ENCODE results near the gene TJP1. TPM values are rescaled to one million over a fixed set of nuclear protein-coding genes. Genes with fewer than 3 reads are reported as not detected.
A peak's percentile ranks its signal among the peaks of the same experiment; 100 is the strongest.
"Not testable (repeated sequence)": the region's sequence is repeated elsewhere in the genome, so short reads cannot be mapped to it uniquely, and the experiment has no call there.

Gene TJP1
- total and polyA plus RNA-seq, 7 experiments from 2014 or later = not detected

DNA sequence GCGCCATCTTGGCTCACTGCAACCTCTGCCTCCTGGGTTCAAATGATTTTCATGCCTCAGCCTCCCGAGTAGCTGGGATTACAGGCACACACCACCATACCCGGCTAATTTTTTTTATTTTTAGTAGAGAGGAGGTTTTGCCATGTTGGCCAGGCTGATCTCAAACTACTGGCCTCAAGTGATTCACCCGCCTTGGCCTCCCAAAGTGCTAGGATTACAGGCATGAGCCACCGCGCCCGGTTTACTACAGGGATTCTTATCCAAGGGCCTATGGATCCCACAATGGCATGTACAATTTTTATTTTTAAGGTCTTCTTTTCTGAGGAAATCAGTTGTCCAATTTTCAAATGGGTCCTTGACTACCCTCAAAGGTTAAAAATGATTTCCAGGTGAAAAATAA lies 150.2 kb downstream of the TJP1 start:
- not testable (repeated sequence) for H3K36me3 Mint-ChIP-seq

DNA sequence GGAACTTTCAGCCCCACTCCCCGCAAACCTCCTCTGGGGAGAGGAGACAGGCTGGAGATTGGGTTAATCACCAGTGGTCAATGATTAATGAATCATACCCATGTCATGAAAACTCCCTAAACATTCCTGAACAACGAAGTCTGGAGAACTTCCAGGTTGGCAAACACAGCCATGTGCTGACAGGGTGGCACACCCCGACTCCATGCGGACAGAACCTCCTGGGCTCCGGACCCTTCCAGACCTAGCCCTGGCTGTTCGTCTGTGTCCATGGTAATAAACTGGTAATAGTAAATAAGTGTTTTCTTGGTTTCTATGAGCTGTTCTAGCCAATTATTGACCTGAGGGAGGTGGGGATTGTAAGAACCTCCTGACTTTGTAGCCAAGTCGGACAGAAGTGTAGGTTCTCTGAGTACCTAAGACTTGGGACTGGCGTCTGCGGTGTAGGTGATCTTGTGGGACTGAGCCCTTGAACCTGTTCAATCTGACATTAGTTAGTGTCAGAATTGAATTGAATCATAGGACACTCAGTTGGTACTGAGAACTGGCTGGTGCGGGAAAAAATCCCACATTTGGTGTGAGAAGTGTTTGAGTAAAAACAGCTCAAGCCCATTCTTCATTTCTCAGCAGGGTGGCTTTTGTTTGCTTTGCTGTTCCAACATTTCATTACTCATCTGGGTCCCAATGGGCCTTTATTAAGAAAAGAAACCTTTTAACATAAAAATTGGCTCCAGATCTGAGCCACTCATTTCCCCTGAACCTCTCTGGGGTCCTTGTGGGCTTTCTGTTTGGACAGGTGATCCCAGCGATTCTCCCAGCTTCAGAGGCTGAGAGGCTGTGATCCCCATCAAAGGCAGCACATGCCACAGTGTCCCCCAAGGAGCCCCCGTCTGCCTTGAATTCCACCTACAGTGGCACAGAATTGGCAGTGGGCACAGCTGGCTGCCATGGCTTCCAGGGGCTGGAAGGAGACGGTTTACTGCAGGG lies 151.0 kb downstream of the TJP1 start:
- ATAC-seq (no peak), DNase-seq (no peak)
- Mint-ChIP-seq H3K27me3 (peaks cover 16 to 42% (median 36%) of the 10 kb centered on the region in 5 donors), H3K4me1 (peaks cover 0 to 5% (median 0%) of the 10 kb centered on the region in 7 donors), H3K27ac (no peak overlapping the region), H3K9me3 (peaks cover 0 to 4% (median 0%) of the 10 kb centered on the region in 11 donors), H3K36me3 (peaks cover 0 to 3% (median 0%) of the 10 kb centered on the region in 5 donors), H3K4me3 (no peak overlapping the region)
- ChIA-PET POLR2A (no interaction called here), CTCF (no interaction called here)
- Histone ChIP-seq H3K27ac (ENCODE audit: low read depth, low read length) (no peak overlapping the region), H3K36me3 (ENCODE audit: control insufficient read depth in 2 of 3, insufficient read depth in 3 of 3, low read length in 3 of 3) (no peaks in the 10 kb centered on the region), H3K27me3 (ENCODE audit: control insufficient read depth in 2 of 2, insufficient read depth in 2 of 2, low read length in 2 of 2) (peaks cover 0 to 3% of the 10 kb centered on the region in 2 donors), H3K4me3 (ENCODE audit: low read length) (no peak overlapping the region), H3K9me3 (ENCODE audit: control insufficient read depth in 2 of 3, low read length in 3 of 3) (no peaks in the 10 kb centered on the region), H3K4me1 (ENCODE audit: control insufficient read depth in 2 of 2, insufficient read depth in 2 of 2, low read length in 2 of 2) (no peaks in the 10 kb centered on the region)
- intact Hi-C loops (cut with micrococcal nuclease) = no loop called here

More for the DNA sequence above, 150.2 kb downstream of the TJP1 start:
- H3K36me3 ChIP-seq (ENCODE audit: control insufficient read depth in 2 of 3, insufficient read depth in 3 of 3, low read length in 3 of 3); POLR2A ChIA-PET; H3K9me3 ChIP-seq (ENCODE audit: control insufficient read depth in 2 of 3, low read length in 3 of 3); H3K27ac Mint-ChIP-seq; H3K27me3 ChIP-seq (ENCODE audit: control insufficient read depth in 2 of 2, insufficient read depth in 2 of 2, low read length in 2 of 2); H3K9me3 Mint-ChIP-seq; H3K4me3 Mint-ChIP-seq; H3K4me1 ChIP-seq (ENCODE audit: control insufficient read depth in 2 of 2, insufficient read depth in 2 of 2, low read length in 2 of 2); H3K4me3 ChIP-seq (ENCODE audit: low read length); ATAC-seq; CTCF ChIA-PET; DNase-seq; intact Hi-C loops (cut with micrococcal nuclease); H3K4me1 Mint-ChIP-seq; H3K27ac ChIP-seq (ENCODE audit: low read depth, low read length): not testable (repeated sequence)
- peaks cover 20 to 47% (median 33%) of the 10 kb centered on the region in 5 donors for H3K27me3 Mint-ChIP-seq

DNA sequence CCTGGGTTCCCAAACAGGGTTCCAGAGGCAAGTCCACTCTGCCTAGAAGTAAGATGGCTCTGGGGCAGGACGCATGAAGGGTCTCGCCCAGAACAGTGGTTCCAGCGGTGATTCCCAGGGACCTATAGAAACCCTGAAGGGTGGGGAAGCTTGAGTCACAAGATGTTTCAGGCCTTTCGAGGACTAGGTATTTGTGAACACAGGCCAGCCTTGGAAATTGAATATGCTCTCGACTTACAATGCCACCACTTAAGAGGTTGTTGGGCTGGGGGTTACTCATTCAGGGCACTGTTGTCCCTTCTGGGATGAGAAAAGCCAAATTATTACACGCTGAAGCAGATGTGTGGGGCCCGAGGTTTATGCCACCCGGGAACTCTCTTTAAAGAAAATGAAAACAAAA lies 152.0 kb downstream of the TJP1 start:
- intact Hi-C loops (cut with micrococcal nuclease) = no loop called here
- H3K4me3 Mint-ChIP-seq = no peak overlapping the region
- Histone ChIP-seq H3K4me1 (ENCODE audit: control insufficient read depth in 2 of 2, insufficient read depth in 2 of 2, low read length in 2 of 2) (no peaks in the 10 kb centered on the region), H3K9me3 (ENCODE audit: control insufficient read depth in 2 of 3, low read length in 3 of 3) (no peaks in the 10 kb centered on the region), H3K27ac (ENCODE audit: low read depth, low read length) (no peak overlapping the region), H3K4me3 (ENCODE audit: low read length) (no peak overlapping the region), H3K36me3 (ENCODE audit: control insufficient read depth in 2 of 3, insufficient read depth in 3 of 3, low read length in 3 of 3) (no peaks in the 10 kb centered on the region), H3K27me3 (ENCODE audit: control insufficient read depth in 2 of 2, insufficient read depth in 2 of 2, low read length in 2 of 2) (peaks cover 0 to 3% of the 10 kb centered on the region in 2 donors)
- DNase-seq = no peak
- ChIA-PET CTCF (no interaction called here), POLR2A (no interaction called here)
- H3K27ac Mint-ChIP-seq = no peak overlapping the region
- H3K36me3 Mint-ChIP-seq = peaks cover 0 to 3% (median 0%) of the 10 kb centered on the region in 5 donors
- H3K27me3 Mint-ChIP-seq = peaks cover 13 to 38% (median 32%) of the 10 kb centered on the region in 5 donors
- H3K4me1 Mint-ChIP-seq = peaks cover 0 to 5% (median 0%) of the 10 kb centered on the region in 7 donors
- ATAC-seq = no peak
- H3K9me3 Mint-ChIP-seq = peaks cover 0 to 4% (median 0%) of the 10 kb centered on the region in 11 donors

DNA sequence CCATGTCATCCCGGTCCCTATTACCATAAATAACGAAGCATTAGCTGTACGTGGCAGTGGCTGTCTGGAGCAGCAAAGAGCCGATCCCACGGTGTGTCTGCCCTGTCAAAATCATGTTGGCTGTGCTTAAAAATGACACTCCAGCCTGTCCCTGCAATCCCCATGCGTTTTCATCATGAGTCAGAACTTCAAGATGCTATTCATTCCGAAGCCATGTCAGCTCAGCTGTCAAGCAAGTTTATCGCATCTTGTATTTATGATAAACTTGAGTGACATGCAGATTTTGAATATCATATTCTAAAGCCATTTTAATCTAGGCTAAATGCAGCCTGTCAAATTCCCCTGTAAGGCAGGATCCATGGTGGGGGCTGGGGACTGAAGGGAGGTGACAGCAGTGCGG lies 152.4 kb downstream of the TJP1 start:
- Mint-ChIP-seq H3K9me3 (peaks cover 0 to 4% (median 0%) of the 10 kb centered on the region in 11 donors), H3K4me3 (no peak overlapping the region), H3K27me3 (peaks cover 13 to 38% (median 32%) of the 10 kb centered on the region in 5 donors), H3K36me3 (peaks cover 0 to 3% (median 0%) of the 10 kb centered on the region in 5 donors), H3K27ac (no peak overlapping the region), H3K4me1 (peaks cover 0 to 5% (median 0%) of the 10 kb centered on the region in 7 donors)
- ChIA-PET POLR2A (no interaction called here), CTCF (no interaction called here)
- Histone ChIP-seq H3K4me3 (ENCODE audit: low read length) (no peak overlapping the region), H3K9me3 (ENCODE audit: control insufficient read depth in 2 of 3, low read length in 3 of 3) (no peaks in the 10 kb centered on the region), H3K27ac (ENCODE audit: low read depth, low read length) (no peak overlapping the region), H3K27me3 (ENCODE audit: control insufficient read depth in 2 of 2, insufficient read depth in 2 of 2, low read length in 2 of 2) (peaks cover 0 to 3% of the 10 kb centered on the region in 2 donors), H3K4me1 (ENCODE audit: control insufficient read depth in 2 of 2, insufficient read depth in 2 of 2, low read length in 2 of 2) (no peaks in the 10 kb centered on the region), H3K36me3 (ENCODE audit: control insufficient read depth in 2 of 3, insufficient read depth in 3 of 3, low read length in 3 of 3) (no peaks in the 10 kb centered on the region)
- intact Hi-C loops (cut with micrococcal nuclease) = no loop called here
- ATAC-seq (no peak), DNase-seq (no peak)

DNA sequence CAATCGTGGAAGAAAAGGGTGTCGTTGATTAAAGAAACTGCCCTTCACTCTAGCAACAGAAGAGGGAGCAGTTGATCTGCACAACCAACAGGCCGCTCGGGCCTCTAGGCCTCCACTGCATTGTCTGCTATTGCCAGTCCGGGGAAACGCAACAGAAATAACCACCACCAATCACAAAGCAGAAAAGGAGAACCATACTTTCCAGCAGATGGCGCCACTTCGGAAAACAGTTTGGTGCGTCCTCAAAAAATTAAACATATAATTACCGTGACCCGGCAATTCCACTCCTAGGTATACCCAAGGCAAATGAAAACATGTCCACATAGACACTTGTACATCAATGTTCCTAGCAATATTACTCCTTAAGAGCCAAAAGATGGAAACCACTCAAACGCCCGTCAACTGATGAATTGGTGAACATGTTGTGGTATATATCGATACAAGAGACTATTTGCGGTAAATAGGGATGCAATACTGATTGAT lies 154.1 kb downstream of the TJP1 start:
- Histone ChIP-seq H3K9me3 (ENCODE audit: control insufficient read depth in 2 of 3, low read length in 3 of 3) (no peaks in the 10 kb centered on the region), H3K36me3 (ENCODE audit: control insufficient read depth in 2 of 3, insufficient read depth in 3 of 3, low read length in 3 of 3) (no peaks in the 10 kb centered on the region), H3K4me1 (ENCODE audit: control insufficient read depth in 2 of 2, insufficient read depth in 2 of 2, low read length in 2 of 2) (no peaks in the 10 kb centered on the region), H3K27ac (ENCODE audit: low read depth, low read length) (no peak overlapping the region), H3K4me3 (ENCODE audit: low read length) (no peak overlapping the region), H3K27me3 (ENCODE audit: control insufficient read depth in 2 of 2, insufficient read depth in 2 of 2, low read length in 2 of 2) (peaks cover 0 to 3% of the 10 kb centered on the region in 2 donors)
- H3K36me3 Mint-ChIP-seq = peaks cover 0 to 3% (median 0%) of the 10 kb centered on the region in 5 donors
- DNase-seq = peak in 1 of 9 donors; percentile 0
- no peak overlapping the region for H3K27ac Mint-ChIP-seq
- no peak overlapping the region for H3K4me3 Mint-ChIP-seq
- peaks cover under 1 to 37% (median 25%) of the 10 kb centered on the region in 5 donors for H3K27me3 Mint-ChIP-seq
- peaks cover 0 to 2% (median 0%) of the 10 kb centered on the region in 11 donors for H3K9me3 Mint-ChIP-seq
- no peak for ATAC-seq
- H3K4me1 Mint-ChIP-seq = peaks cover 0 to 2% (median 0%) of the 10 kb centered on the region in 7 donors
- intact Hi-C loops (cut with micrococcal nuclease) = no loop called here
- CTCF ChIA-PET = no interaction called here
- POLR2A ChIA-PET = no interaction called here

DNA sequence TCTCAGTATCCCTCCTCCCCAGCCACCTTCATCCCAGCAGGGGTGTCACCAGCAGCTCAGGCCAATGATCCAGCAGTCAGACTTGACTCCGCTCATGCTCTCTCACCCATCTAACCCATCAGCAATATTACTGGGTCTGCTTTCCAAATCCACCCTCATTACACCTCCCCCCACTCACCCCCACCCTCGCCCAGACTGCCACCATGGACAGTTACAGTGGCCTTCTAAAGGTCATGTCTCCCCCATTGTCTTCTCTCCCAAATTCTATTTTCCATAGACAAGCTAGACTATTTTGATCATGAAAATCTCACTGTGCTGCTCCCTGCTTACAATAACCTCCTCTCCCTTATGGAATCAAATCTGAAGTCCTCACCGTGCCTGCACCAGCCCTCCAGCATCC lies 156.0 kb downstream of the TJP1 start:
- no peaks in the 10 kb centered on the region for H3K9me3 ChIP-seq (ENCODE audit: control insufficient read depth in 2 of 3, low read length in 3 of 3)
- Mint-ChIP-seq H3K4me3 (no peak overlapping the region), H3K27ac (no peak overlapping the region), H3K27me3 (peaks cover 0 to 40% (median 18%) of the 10 kb centered on the region in 5 donors), H3K36me3 (peaks cover 0 to 3% (median 0%) of the 10 kb centered on the region in 5 donors), H3K4me1 (peaks cover 0 to 2% (median 0%) of the 10 kb centered on the region in 7 donors), H3K9me3 (peaks cover 0 to 2% (median 0%) of the 10 kb centered on the region in 11 donors)
- H3K4me1 ChIP-seq (ENCODE audit: control insufficient read depth in 2 of 2, insufficient read depth in 2 of 2, low read length in 2 of 2) = no peaks in the 10 kb centered on the region
- no peak for ATAC-seq
- DNase-seq = no peak
- H3K36me3 ChIP-seq (ENCODE audit: control insufficient read depth in 2 of 3, insufficient read depth in 3 of 3, low read length in 3 of 3) = no peaks in the 10 kb centered on the region
- no peak overlapping the region for H3K27ac ChIP-seq (ENCODE audit: low read depth, low read length)
- ChIA-PET POLR2A (no interaction called here), CTCF (no interaction called here)
- H3K4me3 ChIP-seq (ENCODE audit: low read length) = no peak overlapping the region
- intact Hi-C loops (cut with micrococcal nuclease) = no loop called here
- no peaks in the 10 kb centered on the region for H3K27me3 ChIP-seq (ENCODE audit: control insufficient read depth in 2 of 2, insufficient read depth in 2 of 2, low read length in 2 of 2)
